NCI-H226 (cell line): Measurements from ENCODE around the gene SCUBE1.
A peak's percentile ranks its signal among the peaks of the same experiment; 100 is the strongest.

Source experiments
- DNase-seq: peaks from one replicate; pipeline ENCODE4 v3.0.0-alpha.2; 2015

The SCUBE1 gene

DNA sequence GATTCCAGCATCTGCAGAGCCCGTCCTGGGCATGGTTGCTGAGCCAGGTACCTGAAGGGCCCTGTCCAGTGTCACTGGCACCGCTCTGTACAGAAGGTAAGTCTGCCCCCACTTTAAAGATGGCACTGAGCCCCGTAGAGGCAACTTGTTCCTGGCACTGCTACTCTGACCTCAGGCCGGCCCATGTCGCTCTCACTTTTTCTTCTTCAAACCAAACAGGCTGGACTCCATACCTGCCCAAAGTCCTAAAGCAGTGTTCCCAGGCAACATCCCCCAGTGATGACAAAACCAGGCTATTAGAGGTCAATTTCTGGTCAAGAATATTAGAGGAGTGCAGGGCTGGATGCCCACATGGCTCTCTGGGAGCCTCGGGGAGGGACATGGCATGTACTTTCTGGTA is 109.6 kb downstream of the SCUBE1 start:
- no peak for DNase-seq

DNA sequence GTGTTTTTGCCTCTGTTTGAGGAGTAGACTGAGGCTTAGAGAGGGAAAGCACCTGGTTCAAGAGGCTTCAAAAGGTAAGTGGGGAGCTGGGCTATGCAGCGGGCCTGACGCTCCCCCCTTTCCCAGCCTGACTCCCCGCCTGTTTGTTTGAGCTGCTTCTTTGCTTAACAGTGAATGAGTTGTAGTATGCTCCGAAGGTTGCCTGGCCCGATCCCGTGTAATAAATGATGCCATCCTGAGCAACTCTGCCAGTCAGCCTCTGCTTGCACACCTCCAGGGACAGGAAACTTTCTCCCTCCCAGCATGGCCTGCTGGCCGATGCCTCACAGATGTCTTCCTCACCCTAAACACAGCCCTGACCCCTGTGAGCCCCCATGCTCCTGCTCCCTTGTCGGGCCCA is 110.7 kb downstream of the SCUBE1 start:
- no peak for DNase-seq

DNA sequence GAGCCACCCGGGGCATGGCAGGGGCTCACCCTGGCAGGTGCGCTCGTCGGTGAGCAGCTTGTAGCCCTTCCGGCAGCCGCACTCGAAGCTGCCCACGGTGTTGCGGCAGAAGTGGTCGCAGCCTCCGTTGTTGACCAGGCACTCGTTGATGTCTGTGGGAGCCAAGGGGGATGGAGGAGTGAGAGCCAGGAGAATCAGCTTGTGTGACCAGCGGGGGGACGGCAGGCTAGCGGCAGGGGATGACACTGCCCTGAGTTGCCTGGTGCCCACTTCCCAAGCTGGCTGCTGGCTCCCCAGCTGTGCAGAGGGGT is 111.5 kb downstream of the SCUBE1 start:
- no peak for DNase-seq

DNA sequence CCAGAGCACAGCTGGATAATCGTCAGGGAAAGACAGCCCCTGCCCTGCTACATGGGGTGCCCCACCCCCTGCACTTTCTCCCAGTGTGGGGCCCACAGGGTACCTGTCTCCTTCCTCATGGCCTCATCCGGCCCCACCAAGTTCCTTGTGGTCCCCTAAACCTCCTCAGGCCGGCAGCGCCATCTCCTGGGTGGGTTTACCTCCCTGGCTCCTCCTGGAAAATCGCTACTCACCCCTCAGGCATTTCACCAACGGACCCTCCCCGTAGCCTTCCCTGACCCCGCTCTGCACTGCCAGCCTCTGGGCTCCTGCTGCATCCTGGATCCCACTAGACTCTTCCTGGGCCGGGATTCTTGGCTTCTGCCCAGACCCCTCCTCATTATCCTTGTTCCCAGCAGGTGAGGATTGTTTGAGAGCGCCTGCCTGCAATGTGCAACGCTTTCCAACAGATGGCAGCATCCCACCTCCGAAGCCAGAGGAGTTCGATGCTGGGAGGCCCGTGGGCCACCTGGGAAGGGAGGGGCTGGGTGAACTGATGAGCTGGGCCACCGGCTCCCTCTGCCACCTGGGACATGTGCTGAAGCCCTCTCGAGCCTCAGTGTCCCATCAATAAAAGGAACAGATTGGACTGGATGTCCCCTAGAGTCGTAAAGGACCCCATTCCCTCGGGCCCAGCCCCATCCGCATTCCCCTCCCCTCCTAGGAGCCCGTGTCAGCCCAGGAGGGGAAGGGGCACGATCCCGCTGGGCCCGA is 112.0 kb downstream of the SCUBE1 start:
- DNase-seq: peak; percentile 51

DNA sequence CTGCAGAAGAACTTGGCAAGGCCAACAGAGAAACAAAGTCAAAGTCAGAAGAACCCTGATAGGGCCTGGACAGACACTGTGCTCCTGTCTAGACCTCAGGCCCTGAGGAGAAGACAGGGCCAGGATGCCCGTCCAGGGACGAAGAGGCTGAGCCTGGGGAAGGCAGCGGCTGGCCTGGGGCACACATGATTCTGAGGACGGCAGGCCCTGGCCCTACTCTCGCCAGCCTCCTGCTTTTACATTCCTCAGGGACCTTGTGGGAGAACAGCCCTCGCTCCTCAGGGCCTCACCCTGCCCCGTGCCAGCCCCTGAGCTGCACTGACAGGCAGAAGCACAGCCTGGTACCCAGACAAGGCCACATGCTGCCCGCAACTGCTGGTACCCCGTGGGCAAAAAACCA is 112.6 kb downstream of the SCUBE1 start:
- DNase-seq: no peak

DNA sequence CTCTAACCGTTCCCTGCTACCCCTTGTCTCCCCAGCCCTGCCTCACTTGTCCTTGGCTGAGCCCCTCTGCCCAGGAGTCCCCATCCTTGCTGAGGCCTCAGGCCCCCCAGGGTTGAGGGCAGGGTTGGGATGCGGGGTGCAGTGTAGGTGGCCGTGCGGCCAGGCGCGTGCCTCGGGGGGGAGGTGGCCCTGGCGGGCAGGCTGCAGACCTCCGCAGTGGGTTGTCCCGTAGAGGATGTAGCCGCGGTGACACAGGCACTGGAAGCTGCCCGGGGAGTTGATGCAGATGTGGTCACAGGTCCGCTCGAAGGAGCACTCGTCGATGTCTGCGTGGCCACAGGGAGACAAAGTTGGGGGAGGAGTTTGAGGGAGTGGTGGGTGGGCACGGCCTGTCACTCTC is 114.3 kb downstream of the SCUBE1 start:
- no peak for DNase-seq

DNA sequence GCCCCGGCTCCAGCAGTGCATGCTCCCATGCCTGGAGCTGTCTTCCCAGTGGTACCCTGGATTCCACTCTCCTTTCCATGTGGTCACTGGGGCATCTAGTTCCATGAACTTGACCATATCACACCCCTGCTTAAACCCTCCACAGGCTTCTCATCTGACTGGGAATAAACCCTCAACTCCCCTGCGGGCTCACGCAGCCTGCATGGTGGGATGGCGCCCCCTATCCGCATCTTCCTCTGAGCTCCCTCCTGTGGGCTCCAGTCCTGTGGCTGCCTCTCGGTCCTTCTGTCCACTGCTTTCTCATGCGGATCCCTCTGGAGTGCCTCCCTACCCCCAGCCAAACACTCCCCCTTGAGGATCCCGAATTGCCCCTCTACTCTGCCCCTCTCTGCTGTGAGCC is 114.8 kb downstream of the SCUBE1 start:
- no peak for DNase-seq

DNA sequence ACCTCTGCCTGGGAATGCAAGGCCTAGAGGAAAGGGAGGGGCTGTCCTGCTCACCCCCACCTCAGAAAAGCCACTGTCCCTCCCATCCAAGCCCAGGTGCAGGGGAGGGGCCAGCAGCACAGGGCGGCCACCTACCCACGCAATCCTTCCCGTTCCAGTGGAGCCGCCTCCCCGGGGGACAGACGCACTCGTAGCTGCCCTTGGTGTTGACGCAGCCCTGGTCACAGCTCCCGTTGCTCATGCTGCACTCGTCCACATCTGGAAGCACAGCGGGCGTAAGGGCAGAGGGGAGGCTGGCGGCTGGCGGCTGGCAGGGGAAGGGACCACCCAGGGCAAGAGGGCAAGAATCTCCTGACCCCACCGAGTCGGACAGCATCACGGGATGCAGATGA is 115.9 kb downstream of the SCUBE1 start:
- DNase-seq: no peak

DNA sequence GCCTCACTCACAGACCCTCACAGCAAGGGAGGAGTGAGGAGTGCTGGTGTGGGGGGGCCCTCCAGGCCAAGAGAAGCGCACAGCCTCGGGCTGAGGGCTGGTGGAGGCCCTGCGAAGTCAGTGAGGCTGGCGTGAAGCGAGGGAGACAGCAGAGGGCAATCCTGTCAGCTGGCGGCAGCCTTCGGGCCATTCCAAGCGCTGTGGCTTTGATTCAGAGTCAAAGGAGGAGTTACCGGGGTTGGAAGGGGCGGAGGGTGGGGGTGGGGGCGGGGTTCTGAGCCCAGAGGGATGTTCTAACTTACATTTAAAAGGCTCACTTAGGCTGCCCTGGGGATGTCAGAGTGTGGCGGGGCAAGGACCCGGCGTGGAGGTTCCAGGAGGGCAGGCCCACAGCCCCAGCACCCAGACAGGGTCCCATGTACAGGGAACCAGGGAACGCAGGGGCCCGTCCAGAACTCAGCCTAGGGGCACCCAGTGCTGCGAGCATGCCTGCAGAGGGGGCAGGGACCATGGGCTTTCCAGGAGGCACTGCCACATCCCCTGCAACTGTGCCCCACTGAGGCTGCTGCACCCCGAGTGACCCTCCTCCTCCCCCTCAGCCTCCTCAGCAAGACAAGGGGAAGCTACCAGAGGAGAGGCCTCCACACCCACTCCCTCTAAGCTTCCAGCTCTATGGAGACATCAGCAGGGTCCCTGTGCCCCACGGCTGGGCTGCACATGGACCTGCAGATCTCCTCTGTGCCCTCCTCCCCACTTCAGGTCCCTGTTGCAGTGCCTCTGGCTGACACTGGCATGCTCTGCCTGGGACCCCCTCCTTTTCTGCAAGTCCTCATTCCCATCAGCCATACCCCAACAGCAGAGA is 116.6 kb downstream of the SCUBE1 start:
- DNase-seq: no peak

DNA sequence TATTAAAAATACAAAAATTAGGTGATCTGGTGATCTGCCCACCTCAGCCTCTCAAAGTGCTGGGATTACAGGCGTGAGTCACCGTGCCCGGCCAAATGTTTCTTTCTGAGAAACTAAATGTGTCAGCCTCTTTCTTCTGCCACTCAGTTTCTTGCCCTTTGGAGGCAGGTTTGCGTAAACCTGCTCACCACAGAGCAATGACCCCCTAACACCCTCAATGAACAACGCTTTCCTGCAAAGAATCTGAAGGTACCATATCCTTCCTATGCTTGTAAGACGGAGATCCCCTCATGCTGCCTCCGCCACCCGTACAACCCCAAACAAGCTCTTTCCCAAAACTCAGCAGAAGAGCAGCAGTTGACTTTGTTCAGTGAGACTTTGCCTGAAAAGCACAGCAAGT is 117.6 kb downstream of the SCUBE1 start:
- DNase-seq: no peak

DNA sequence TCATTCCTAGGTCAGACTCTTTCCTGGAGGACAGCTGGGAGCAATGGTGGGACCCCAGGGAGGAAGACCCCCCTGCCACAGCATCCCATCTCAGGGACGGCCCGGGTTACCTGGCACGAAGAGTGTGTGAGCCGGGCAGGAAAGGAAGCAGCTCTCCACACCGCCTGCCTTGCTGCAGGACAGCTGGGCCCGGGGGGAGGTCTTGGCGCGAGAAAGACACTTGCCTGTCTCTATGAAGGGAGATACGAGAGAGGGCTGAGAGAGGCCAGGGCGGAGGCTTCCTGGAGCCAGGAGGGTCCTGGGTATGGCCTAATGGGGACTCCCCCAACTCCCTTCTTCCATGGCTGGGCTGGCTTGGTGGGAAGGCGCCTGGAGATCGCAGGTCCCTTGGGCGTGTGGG is 120.2 kb downstream of the SCUBE1 start:
- DNase-seq: no peak

DNA sequence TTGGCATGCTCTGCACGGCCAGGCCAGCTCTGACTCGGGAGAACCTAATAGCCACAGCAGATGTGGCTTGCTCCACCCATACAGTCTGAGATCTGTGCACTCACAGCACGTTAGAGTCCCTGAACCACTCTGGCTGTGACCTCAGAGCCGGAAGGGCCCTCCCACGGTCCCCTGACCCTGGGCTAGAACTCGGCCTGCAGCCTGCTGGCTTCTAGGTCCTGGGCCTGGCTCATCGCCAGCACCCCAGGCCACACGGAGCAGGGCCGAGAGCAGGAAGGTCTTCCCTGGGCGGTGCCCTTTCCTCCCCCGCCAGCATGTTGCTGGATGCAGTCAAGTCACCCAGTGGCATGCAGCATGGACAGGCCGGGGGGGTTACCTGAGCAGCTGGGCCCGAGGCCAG is 120.9 kb downstream of the SCUBE1 start:
- no peak for DNase-seq

DNA sequence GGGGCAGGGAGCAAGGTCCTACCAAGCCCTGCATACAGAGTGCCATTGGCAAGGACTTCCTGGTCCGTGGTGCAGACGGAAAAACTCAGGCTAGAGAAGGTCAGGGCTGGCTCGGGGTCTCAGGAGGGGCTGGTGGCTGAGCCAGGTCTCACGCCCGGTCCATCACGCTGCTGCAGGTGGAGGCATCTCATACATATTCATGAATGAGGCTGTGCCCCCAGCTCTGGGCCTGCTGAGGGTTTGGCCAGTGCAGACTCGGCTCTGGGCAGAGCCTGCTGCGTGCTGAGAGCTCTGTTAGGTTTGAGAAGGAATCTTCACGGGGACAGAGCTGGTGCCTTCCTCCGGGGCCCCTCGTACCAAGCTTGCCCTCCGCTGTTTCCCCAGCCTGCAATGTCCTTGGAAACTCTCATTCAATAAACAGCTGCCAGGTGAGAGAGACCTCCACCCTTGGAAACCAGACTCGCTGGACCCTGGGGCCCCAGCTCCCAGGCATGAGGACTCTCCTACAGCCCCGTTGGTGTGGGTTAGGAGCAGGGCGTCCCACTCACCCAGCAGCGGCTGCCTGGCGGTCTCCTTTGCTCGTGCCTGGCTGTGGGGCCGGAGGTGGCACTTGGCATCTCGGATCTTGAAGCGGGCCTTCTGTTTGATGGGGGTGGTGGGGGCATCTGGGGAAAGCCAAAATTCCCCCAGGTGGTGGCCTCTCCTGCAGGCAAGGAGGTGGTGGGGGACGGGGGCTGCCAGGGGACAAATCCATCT is 122.4 kb downstream of the SCUBE1 start:
- no peak for DNase-seq

DNA sequence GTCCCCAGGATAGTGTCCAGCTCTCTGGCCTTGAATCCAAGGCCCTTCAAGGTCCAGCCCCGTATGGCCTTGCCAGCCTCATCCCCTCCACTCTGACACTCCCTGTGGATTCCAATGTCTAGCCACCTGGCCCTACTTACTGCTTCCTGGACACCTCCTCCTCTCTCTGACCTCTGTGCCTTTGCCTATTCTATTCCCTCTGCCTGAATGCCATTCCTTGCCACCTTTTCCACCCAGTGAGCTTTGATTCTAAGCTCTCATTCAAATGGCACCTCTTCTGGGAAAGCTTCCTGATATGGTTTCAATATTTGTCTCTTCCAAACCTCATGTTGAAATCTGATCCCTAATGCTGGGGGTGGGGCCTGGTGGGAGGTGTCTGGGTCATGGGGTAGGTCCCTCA is 124.4 kb downstream of the SCUBE1 start:
- no peak for DNase-seq

DNA sequence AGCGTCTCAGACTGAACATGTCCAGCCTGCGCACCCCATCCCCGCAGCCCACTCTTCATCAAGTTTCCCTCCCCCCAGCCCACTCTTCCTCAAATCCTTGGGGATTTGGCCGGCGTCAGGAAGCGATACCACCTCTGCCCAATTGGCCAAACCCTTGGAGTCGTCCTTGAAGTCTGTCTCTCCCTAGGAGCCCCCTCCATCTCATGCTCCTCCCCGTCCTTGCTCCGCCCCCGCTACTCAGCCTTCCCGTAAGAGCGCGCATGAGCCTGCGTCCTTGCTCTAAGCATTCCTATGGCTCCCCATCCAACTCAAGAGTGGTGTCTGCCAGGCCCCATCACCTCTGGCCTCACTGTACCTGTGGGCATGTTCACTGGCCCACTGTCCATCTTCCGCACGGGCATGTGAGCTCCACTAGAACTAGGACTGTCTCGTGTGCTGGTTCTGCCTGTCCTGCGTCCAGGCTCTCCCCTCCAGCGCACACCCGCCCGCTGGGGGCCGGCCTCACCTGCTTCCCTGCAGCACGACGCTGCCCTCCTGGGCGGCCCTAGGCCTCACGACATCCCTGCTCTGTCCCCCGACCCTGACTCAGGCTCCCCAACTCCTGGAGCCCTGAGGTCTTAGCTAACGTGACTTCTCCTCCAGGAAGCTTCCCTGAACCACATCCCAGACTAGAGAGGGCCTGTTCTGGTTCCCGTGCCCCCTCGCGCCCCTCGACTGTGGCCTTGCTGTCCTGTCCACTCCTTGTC is 125.7 kb downstream of the SCUBE1 start:
- no peak for DNase-seq

DNA sequence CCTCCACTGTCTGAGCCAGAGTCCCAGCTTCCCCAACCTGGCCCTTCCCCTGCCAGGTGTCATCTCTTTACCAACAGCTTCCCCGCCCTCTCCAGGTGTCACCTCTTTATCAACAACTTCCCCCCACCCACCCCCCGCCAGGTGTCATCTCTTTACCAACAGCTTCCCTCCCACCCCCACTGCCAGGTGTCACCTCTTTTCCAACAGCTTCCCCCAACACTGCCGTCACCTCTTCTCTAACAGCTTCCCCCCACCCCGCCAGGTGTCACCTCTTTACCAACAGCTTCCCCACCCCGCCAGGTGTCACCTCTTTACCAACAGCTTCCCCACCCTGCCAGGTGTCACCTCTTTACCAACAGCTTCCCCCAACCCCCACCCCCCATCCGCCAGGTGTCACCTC is 126.4 kb downstream of the SCUBE1 start:
- DNase-seq: no peak

DNA sequence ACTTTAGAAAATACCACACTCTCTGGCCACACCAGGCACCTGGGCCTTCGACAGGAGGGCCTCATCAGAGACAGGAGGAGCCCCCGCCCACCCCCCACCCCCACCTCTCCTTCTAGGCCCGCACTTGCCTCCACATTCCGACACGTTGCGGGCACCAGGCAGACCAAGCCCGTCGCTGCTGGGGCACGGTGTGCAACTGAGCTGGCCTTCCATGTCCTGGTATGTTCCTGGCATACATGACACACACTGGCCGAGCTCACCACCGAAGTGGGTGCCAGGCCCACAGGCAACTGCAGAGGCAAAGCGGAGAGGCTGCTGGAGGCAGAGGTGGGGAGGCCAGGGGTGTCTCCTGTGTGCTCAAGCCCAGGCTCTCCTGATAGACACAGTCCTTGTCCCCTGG is 129.2 kb downstream of the SCUBE1 start:
- DNase-seq: no peak

DNA sequence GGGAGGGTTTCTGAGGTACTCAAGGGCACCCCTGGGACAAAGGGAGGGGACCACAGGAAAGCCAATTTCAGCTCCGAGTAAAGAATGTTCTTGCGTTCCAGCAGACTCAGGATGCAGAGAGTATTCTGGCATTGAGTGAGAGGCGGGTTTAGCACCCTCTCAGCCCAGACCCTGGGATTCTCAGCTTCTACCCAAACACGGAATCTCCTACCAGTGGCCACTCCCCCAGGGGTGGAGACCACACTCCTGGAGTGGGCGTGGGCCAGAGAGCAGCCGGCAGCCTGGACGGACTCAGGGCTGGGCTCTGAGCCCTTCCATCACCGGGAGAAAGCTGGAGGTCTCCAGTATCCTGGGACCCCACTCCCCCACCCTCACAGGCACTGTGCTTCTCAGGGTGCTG is 130.1 kb downstream of the SCUBE1 start:
- DNase-seq: no peak

DNA sequence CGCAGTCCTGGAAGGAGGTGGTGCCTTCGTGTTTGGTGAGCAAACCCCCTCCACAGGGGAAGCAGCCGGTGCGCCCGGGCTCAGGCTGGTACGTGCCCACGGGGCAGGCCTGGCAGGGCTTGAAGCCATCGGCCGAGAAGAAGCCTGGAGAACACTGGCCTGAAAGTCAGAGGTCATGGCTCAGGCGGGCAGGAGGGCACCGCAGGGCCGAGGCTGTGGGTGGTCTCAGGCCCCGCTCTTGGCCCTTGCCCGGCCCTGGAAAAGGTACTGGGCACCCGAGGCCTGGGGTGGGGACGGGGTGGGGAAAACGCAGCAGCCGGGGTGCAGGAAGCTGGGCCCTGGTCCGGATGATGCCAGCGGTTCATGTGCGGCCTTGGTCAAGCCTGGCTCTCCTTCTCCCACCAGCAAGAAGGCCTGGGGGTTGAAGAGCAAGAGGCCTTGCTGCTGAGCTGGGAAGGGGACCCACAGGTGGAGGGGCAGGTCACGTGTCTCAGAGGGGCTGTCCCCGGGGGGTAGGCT is 130.7 kb downstream of the SCUBE1 start:
- DNase-seq: no peak

DNA sequence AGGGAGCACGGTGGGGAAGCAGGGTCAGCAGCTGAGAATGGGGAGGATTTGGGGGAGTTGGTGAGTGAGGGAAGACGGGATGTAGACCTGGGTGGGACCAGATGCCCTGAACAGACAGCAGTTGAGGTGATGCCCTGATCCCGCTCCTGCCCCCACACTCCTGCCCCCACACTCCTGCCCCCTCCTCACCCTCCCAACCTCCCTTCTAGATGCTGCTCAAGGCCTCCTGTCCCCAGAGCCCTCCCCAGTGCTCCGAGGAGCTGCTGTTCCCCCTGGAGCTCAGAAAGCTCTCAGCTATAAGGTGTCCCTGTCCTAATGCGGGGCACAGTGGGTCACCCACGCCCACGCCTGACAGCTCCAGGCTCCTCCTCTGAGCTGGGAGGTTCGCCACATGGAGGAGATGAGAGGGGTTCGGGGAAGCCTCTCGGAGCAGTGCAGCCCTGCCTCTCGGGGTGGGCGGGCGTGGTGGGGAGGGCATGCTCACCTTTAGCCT is 131.2 kb downstream of the SCUBE1 start:
- DNase-seq: no peak

DNA sequence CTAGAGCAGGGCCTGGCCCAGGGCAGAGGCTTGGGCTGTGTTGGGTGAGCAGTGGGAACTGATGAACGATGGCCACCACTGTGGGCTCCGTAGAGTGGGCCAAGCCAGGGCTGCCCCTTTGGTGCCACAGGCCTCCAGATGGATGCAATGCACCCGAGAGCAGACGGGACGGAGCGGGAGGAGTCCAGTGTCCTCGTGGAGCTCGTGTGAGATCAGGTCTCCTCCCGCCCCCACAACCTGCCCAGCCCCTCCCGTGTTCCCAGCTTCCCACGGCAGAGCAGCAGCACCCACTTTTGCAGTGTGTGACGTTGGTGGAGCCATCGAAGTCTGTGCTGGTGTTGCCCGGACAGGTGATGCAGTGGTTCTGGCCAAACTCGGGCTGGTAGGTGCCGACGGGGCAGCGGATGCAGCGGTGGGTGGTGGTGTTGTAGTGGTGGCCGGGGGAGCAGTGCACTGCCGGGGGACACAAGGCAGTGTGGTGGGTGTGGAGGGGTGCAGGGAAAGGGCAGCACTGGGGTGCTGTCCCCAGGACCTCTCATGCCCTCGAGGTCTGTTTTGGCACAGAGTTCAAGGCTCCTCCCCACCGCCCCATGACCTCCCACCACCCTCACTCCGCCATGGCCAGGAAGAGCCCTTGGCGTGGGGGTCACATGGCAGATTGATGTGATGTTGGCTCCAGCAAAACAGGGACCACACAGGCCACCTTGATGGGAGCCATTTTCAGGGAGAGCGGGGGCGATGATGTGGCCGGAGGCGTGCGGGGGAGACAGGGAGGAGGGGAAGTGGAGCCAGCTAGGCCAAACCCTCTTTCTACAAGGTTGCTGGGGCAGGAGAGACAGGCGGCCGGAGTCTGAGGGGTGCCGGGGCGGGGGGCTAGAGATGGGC is 132.3 kb downstream of the SCUBE1 start:
- no peak for DNase-seq

DNA sequence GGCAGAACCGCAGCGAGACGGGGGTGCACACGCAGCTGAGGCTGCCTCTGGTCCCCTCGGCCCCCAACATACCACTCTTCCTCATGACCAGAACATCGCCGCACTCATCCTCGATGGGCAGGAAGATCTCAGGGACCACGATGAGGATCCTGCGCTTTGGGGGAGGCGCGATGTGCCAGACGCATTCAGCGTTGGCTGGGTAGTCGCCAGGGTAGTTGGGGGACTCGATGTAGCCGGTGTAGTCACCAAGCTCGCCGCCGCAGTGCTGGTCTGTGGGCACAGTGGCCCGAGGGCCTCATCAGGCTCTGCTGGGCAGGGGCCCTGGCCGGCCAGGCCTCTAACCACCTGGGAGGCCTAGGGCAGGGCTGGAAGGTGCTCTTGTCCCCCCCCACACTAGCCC is 133.2 kb downstream of the SCUBE1 start:
- DNase-seq: no peak
